IgD-negative memory B cell (primary cell): ENCODE data around the gene CLN5. TPM values are rescaled to one million over a fixed set of nuclear protein-coding genes. Genes with fewer than 3 reads are reported as not detected.
"Not testable (repeated sequence)": the region's sequence is repeated elsewhere in the genome, so short reads cannot be mapped to it uniquely, and the experiment has no call there.

Experiments used
- H3K27ac Mint-ChIP-seq, 3 donors: one replicate each; pipeline ENCODE4 v1.8.0; 2020 to 2022; ENCODE audit warnings: mild to moderate bottlenecking in 3 of 3, mixed read lengths in 3 of 3, moderate library complexity in 1 of 3
- H3K27me3 Mint-ChIP-seq: one replicate; pipeline ENCODE4 v1.8.0; 2021; ENCODE audit warnings: mixed read lengths
- H3K36me3 Mint-ChIP-seq: one replicate; pipeline ENCODE4 v1.8.0; 2020; ENCODE audit warnings: mild to moderate bottlenecking, mixed read lengths
- H3K4me1 Mint-ChIP-seq, 3 donors: one replicate each; pipeline ENCODE4 v1.8.0; 2020 to 2022; ENCODE audit warnings: mixed read lengths in 3 of 3, mild to moderate bottlenecking in 1 of 3
- H3K4me3 Mint-ChIP-seq, 4 donors: one replicate each; pipeline ENCODE4 v1.8.0; 2020 to 2022; ENCODE audit warnings: mild to moderate bottlenecking in 4 of 4, mixed read lengths in 4 of 4, moderate library complexity in 3 of 4
- H3K9me3 Mint-ChIP-seq, 3 donors: one replicate each; pipeline ENCODE4 v1.8.0; 2020 to 2021; ENCODE audit warnings: mixed read lengths in 3 of 3, mild to moderate bottlenecking in 1 of 3
- polyA plus RNA-seq: library from polyadenylated mRNA; unstranded; fragments of 300-500 nt; fragmentation: Illumina TruSeq; gene quantifications from one replicate; pipeline ENCODE4 v1.2.3, GENCODE V29; 2021

The CLN5 gene
- polyA plus RNA-seq, 1 donor from 2014 or later, result 16.9 TPM

- no peaks in the 10 kb centered on the region for H3K27me3 Mint-ChIP-seq
- H3K4me3 Mint-ChIP-seq, result peak overlapping the region in 3 of 4 donors; percentile 97 to 99 (median 98)
- H3K4me1 Mint-ChIP-seq, result peaks cover 20 to 35% (median 29%) of the 10 kb centered on the region in 3 donors
- no peaks in the 10 kb centered on the region for H3K9me3 Mint-ChIP-seq
- peaks cover 2% of the 10 kb centered on the region for H3K36me3 Mint-ChIP-seq
- H3K27ac Mint-ChIP-seq, result peak overlapping the region; percentile 96 to 100 (median 99)
These were observed 1.6 kb downstream of the CLN5 start for GRCh38 chr13:76993473-76993872.

GRCh38 chr13:76994281-76994680 is 2.4 kb downstream of the CLN5 start:
- no peaks in the 10 kb centered on the region for H3K27me3 Mint-ChIP-seq
- H3K9me3 Mint-ChIP-seq, result no peaks in the 10 kb centered on the region
- peaks cover 23 to 42% (median 33%) of the 10 kb centered on the region in 3 donors for H3K4me1 Mint-ChIP-seq
- H3K27ac Mint-ChIP-seq, result peak overlapping the region in 2 of 3 donors; percentile 79 to 96
- H3K4me3 Mint-ChIP-seq, result peak overlapping the region in 3 of 4 donors; percentile 33 to 97 (median 47)
- peaks cover 5% of the 10 kb centered on the region for H3K36me3 Mint-ChIP-seq

GRCh38 chr13:77000475-77000874 is 8.6 kb downstream of the CLN5 start:
- peaks cover 11 to 41% (median 28%) of the 10 kb centered on the region in 3 donors for H3K4me1 Mint-ChIP-seq
- no peak overlapping the region for H3K27ac Mint-ChIP-seq
- H3K4me3 Mint-ChIP-seq, result no peak overlapping the region
- H3K9me3 Mint-ChIP-seq, result no peaks in the 10 kb centered on the region
- H3K27me3 Mint-ChIP-seq, result no peaks in the 10 kb centered on the region
- H3K36me3 Mint-ChIP-seq, result peaks cover 6% of the 10 kb centered on the region

- Mint-ChIP-seq H3K36me3 (peaks cover 6% of the 10 kb centered on the region), H3K4me3 (peak overlapping the region in 1 of 4 donors; percentile 1), H3K9me3 (no peaks in the 10 kb centered on the region), H3K27ac (peak overlapping the region; percentile 12 to 83 (median 59)), H3K4me1 (peaks cover 11 to 38% (median 30%) of the 10 kb centered on the region in 3 donors), H3K27me3 (no peaks in the 10 kb centered on the region)
These were observed 9.7 kb downstream of the CLN5 start for GRCh38 chr13:77001540-77001939.

GRCh38 chr13:77001963-77002587 is 10.2 kb downstream of the CLN5 start:
- peak overlapping the region; percentile 39 to 88 (median 59) for H3K27ac Mint-ChIP-seq
- H3K36me3 Mint-ChIP-seq, result peaks cover 6% of the 10 kb centered on the region
- peaks cover 13 to 35% (median 27%) of the 10 kb centered on the region in 3 donors for H3K4me1 Mint-ChIP-seq
- H3K4me3 Mint-ChIP-seq, result no peak overlapping the region
- H3K9me3 Mint-ChIP-seq, result no peaks in the 10 kb centered on the region
- H3K27me3 Mint-ChIP-seq, result no peaks in the 10 kb centered on the region

DNA sequence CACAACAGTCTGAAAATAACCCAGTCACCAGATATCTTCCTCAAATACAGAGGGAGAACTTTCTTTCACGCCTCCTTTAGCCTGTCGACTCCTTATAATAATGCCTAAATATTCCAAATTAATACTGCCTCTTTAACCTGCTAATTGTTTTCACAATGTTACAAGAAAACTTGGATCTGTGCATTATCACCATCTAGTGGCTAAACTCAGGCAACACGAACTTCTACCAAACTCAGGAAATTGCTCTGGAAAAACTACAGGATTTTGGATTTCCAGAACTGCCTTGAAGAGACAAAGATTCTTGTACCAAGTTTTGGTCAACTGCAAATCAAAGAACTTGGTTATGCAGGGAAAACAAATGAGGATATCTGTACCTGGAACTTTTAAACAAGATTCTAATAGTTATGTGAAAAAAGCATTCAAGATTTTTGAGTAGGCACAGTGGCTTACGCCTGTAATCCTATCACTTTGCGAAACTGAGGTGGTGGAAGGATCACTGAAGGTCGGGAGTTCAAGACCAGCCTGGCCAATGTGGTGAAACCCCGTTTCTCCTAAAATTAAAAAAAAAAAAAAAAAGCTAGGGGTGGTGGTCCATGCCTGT is 10.8 kb downstream of the CLN5 start:
- H3K27ac Mint-ChIP-seq, result peak overlapping the region in 2 of 3 donors; percentile 39 to 88
- H3K9me3 Mint-ChIP-seq, result no peaks in the 10 kb centered on the region
- peaks cover 6% of the 10 kb centered on the region for H3K36me3 Mint-ChIP-seq
- no peak overlapping the region for H3K4me3 Mint-ChIP-seq
- H3K4me1 Mint-ChIP-seq, result peaks cover 17 to 35% (median 30%) of the 10 kb centered on the region in 3 donors
- no peaks in the 10 kb centered on the region for H3K27me3 Mint-ChIP-seq

DNA sequence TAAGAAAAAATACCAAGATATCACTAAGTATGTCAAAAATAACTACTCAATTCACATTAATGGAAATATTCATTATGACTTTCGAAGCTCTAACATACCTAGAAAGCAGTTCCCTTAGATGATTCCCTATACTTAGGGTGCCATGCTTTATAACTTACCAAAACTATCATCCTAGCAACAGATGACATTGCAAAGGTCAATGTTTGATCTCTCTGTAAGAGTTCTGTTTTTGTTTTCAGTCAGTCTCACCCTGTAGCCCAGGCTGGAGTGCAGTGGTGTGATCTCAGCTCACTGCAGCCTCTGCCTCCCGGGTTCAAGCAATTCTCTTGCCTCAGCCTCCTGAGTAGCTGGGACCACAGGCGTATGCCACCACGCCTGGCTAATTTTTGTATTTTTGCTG is 16.5 kb downstream of the CLN5 start:
- not testable (repeated sequence) for H3K27ac Mint-ChIP-seq, H3K27me3 Mint-ChIP-seq, H3K36me3 Mint-ChIP-seq, H3K4me1 Mint-ChIP-seq, H3K4me3 Mint-ChIP-seq, H3K9me3 Mint-ChIP-seq

- Mint-ChIP-seq H3K27ac (no peak overlapping the region), H3K4me3 (no peak overlapping the region), H3K9me3 (peaks cover 0 to 2% (median 0%) of the 10 kb centered on the region in 3 donors), H3K4me1 (peaks cover 5 to 9% (median 5%) of the 10 kb centered on the region in 3 donors), H3K36me3 (no peaks in the 10 kb centered on the region), H3K27me3 (no peaks in the 10 kb centered on the region)
These were observed 17.1 kb downstream of the CLN5 start for GRCh38 chr13:77009011-77009410.

- H3K36me3 Mint-ChIP-seq, H3K27me3 Mint-ChIP-seq, H3K9me3 Mint-ChIP-seq, H3K4me3 Mint-ChIP-seq, H3K27ac Mint-ChIP-seq: not testable (repeated sequence)
- peaks cover 8 to 13% (median 11%) of the 10 kb centered on the region in 3 donors for H3K4me1 Mint-ChIP-seq
These were observed 17.8 kb downstream of the CLN5 start for GRCh38 chr13:77009719-77010118.

DNA sequence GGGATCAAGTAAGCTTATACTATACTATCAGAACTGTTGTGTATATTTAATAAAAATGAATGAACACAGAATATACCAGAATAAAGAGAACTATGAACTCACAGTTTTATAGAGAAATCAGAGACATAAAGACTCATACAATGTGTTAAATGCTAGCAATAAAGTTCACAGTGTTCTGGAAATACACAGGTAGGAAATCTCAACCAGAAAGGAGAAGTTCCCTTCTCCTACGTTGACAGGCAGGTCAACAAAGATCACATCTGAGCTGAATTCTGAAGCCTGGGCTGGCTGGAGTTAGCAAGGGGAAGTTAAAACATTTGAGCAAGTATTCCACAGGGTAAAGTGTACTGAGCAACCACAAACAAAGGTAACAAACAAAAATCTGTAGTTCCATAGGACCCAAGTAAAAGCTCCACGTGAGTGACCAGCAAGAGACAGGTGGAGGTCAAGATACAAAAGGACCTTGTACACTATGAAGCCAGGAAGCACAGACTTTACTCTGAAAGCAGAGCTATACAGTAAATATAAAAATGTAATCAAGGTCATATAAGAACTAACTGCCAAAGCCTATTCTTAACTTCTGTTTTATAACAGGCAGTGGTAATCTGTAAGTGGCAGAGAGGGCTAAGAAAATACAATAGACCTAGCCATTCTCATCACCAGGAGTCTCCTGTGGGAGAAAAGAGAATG is 22.1 kb downstream of the CLN5 start:
- Mint-ChIP-seq H3K27ac (peak overlapping the region in 2 of 3 donors; percentile 25 to 71), H3K36me3 (peaks cover 8% of the 10 kb centered on the region), H3K9me3 (peaks cover 0 to 2% (median 0%) of the 10 kb centered on the region in 3 donors), H3K4me1 (peaks cover 7 to 23% (median 21%) of the 10 kb centered on the region in 3 donors), H3K4me3 (peak overlapping the region in 1 of 4 donors; percentile 22), H3K27me3 (no peaks in the 10 kb centered on the region)

GRCh38 chr13:77014906-77015685 is 23.2 kb downstream of the CLN5 start:
- H3K36me3 Mint-ChIP-seq, result peaks cover 8% of the 10 kb centered on the region
- H3K27me3 Mint-ChIP-seq, result no peaks in the 10 kb centered on the region
- no peaks in the 10 kb centered on the region for H3K9me3 Mint-ChIP-seq
- H3K27ac Mint-ChIP-seq, result no peak overlapping the region
- H3K4me1 Mint-ChIP-seq, result peaks cover 14 to 27% (median 24%) of the 10 kb centered on the region in 3 donors
- H3K4me3 Mint-ChIP-seq, result no peak overlapping the region

GRCh38 chr13:77016251-77016812 is 24.5 kb downstream of the CLN5 start:
- H3K27ac Mint-ChIP-seq, result peak overlapping the region in 1 of 3 donors; percentile 41
- H3K9me3 Mint-ChIP-seq, result no peaks in the 10 kb centered on the region
- H3K4me3 Mint-ChIP-seq, result no peak overlapping the region
- peaks cover 18 to 31% (median 30%) of the 10 kb centered on the region in 3 donors for H3K4me1 Mint-ChIP-seq
- peaks cover 8% of the 10 kb centered on the region for H3K36me3 Mint-ChIP-seq
- H3K27me3 Mint-ChIP-seq, result no peaks in the 10 kb centered on the region

- Mint-ChIP-seq H3K27me3 (no peaks in the 10 kb centered on the region), H3K4me1 (peaks cover 20 to 37% (median 35%) of the 10 kb centered on the region in 3 donors), H3K4me3 (peak overlapping the region in 1 of 4 donors; percentile 40), H3K27ac (no peak overlapping the region), H3K9me3 (no peaks in the 10 kb centered on the region), H3K36me3 (peaks cover 8% of the 10 kb centered on the region)
These were observed 25.2 kb downstream of the CLN5 start for GRCh38 chr13:77016888-77017623.

- Mint-ChIP-seq H3K4me3 (no peak overlapping the region), H3K27ac (peak overlapping the region in 1 of 3 donors; percentile 59), H3K4me1 (peaks cover 36 to 48% (median 48%) of the 10 kb centered on the region in 3 donors), H3K36me3 (peaks cover 8% of the 10 kb centered on the region), H3K9me3 (no peaks in the 10 kb centered on the region), H3K27me3 (no peaks in the 10 kb centered on the region)
These were observed 27.9 kb downstream of the CLN5 start for GRCh38 chr13:77019756-77020155.
